T-cell (primary cell): ENCODE results near the gene MCRS1. TPM values are rescaled to one million over a fixed set of nuclear protein-coding genes. Genes with fewer than 3 reads are reported as not detected.
"Not testable (repeated sequence)": the region's sequence is repeated elsewhere in the genome, so short reads cannot be mapped to it uniquely, and the experiment has no call there.

Experiments
- ATAC-seq, 4 experiments: fragments of 200-7000 bp in 3 of 4; fragments of 150-1000 bp in 1 of 4; cut with Tn5 transposase; replicated peaks in 1 of 4; 1 replicate in 3 of 4; 2 replicates in 1 of 4; pipeline ENCODE4 v1.10.0; 2021; ENCODE audit warnings: moderate library complexity in 3 of 4, mild to moderate bottlenecking in 2 of 4, moderate number of reproducible peaks in 1 of 4
- CTCF ChIA-PET, 2 donors: fragments of 300-600 bp; sonication (Branson Sonifier 250); formaldehyde crosslinking; loops; one replicate each; lab custom pipeline; 2022; ENCODE audit warnings: antibody characterized with exemption in 2 of 2; lab: Charles Lee
- POLR2A ChIA-PET, 2 donors: fragments of 300-600 bp; sonication (Branson Sonifier 250); formaldehyde crosslinking; loops; one replicate each; lab custom pipeline; 2022; ENCODE audit warnings: antibody characterized with exemption in 2 of 2; lab: Charles Lee
- DNase-seq, 35 experiments: peaks; one replicate each; pipeline versions ENCODE4 v3.0.0 to v3.0.0-alpha.2; 2013 to 2023
- H3K27ac ChIP-seq: one replicate; pipeline ENCODE4 v1.5.1; 2013; ENCODE audit warnings: low read length
- H3K27me3 ChIP-seq, 2 experiments: replicated peaks in 1 of 2; 1 replicate in 1 of 2; 2 replicates in 1 of 2; pipeline versions ENCODE4 v1.6.1 to v1.7.0; 2013; ENCODE audit warnings: low read length in 1 of 2, mixed read lengths in 1 of 2; ENCODE audit not compliant: control insufficient read depth in 2 of 2, insufficient read depth in 2 of 2; ENCODE audit errors: extremely low read depth in 1 of 2
- H3K36me3 ChIP-seq, 2 donors: 1 replicate in 1 of 2; 2 replicates in 1 of 2; pipeline versions ENCODE4 v1.6.1 to v1.7.0; 2013; ENCODE audit warnings: low read length in 1 of 2; ENCODE audit not compliant: control insufficient read depth in 2 of 2, insufficient read depth in 1 of 2; ENCODE audit errors: extremely low read depth in 1 of 2
- H3K4me1 ChIP-seq, 2 experiments: 1 replicate in 1 of 2; 2 replicates in 1 of 2; pipeline versions ENCODE4 v1.6.1 to v1.7.0; 2013; ENCODE audit warnings: low read length in 2 of 2, mixed read lengths in 1 of 2; ENCODE audit not compliant: insufficient read depth in 2 of 2, control insufficient read depth in 1 of 2; ENCODE audit errors: extremely low read depth in 1 of 2
- H3K4me3 ChIP-seq, 2 donors: 1 replicate in 1 of 2; 2 replicates in 1 of 2; pipeline versions ENCODE4 v1.5.1 to v1.7.0; 2013; ENCODE audit warnings: mild to moderate bottlenecking in 2 of 2, low read length in 1 of 2, moderate library complexity in 1 of 2; ENCODE audit not compliant: control insufficient read depth in 1 of 2; ENCODE audit errors: extremely low read depth in 1 of 2
- H3K9me3 ChIP-seq: 2 replicates; pipeline ENCODE4 v1.7.0; 2013
- H3K27ac Mint-ChIP-seq, 2 donors: one replicate each; pipeline ENCODE4 v1.8.0; 2020 to 2021; ENCODE audit warnings: mild to moderate bottlenecking in 2 of 2, mixed read lengths in 2 of 2
- H3K27me3 Mint-ChIP-seq, 2 donors: one replicate each; pipeline ENCODE4 v1.8.0; 2021 to 2022; ENCODE audit warnings: mixed read lengths in 2 of 2
- H3K36me3 Mint-ChIP-seq: one replicate; pipeline ENCODE4 v1.8.0; 2021; ENCODE audit warnings: mixed read lengths
- H3K4me1 Mint-ChIP-seq, 3 donors: one replicate each; pipeline ENCODE4 v1.8.0; 2020 to 2022; ENCODE audit warnings: mixed read lengths in 3 of 3, mild to moderate bottlenecking in 1 of 3
- H3K4me3 Mint-ChIP-seq, 3 donors: one replicate each; pipeline ENCODE4 v1.8.0; 2020 to 2022; ENCODE audit warnings: mild to moderate bottlenecking in 3 of 3, mixed read lengths in 3 of 3, moderate library complexity in 3 of 3
- H3K9me3 Mint-ChIP-seq, 3 donors: one replicate each; pipeline ENCODE4 v1.8.0; 2020 to 2022; ENCODE audit warnings: mixed read lengths in 3 of 3
- WGBS: methylation state at CpG from one replicate; pipeline ENCODE4 v1.1.5; 2013; ENCODE audit warnings: missing lambda C conversion rate; ENCODE audit not compliant: insufficient coverage; 5-methylcytosine and 5-hydroxymethylcytosine counted together
- total RNA-seq, 35 experiments: library from RNA in 6 of 35; stranded (reverse) in 6 of 35; fragments of 120-200 nt in 1 of 35; gene quantifications; one replicate each; pipeline versions ENCODE4 v1.2.1 to v1.2.4 and lab custom pipeline; 2013 to 2026

MCRS1 gene, protein sequence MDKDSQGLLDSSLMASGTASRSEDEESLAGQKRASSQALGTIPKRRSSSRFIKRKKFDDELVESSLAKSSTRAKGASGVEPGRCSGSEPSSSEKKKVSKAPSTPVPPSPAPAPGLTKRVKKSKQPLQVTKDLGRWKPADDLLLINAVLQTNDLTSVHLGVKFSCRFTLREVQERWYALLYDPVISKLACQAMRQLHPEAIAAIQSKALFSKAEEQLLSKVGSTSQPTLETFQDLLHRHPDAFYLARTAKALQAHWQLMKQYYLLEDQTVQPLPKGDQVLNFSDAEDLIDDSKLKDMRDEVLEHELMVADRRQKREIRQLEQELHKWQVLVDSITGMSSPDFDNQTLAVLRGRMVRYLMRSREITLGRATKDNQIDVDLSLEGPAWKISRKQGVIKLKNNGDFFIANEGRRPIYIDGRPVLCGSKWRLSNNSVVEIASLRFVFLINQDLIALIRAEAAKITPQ
- 10 to 100 TPM; 66.1 to 89.0 (median 85.7) TPM for total RNA-seq
- total RNA-seq (2013), result 59.1 TPM
- total RNA-seq (lab: John Stamatoyannopoulos, UW), result 42.6 to 104 (median 73.1) reads per million in 29 experiments

DNA sequence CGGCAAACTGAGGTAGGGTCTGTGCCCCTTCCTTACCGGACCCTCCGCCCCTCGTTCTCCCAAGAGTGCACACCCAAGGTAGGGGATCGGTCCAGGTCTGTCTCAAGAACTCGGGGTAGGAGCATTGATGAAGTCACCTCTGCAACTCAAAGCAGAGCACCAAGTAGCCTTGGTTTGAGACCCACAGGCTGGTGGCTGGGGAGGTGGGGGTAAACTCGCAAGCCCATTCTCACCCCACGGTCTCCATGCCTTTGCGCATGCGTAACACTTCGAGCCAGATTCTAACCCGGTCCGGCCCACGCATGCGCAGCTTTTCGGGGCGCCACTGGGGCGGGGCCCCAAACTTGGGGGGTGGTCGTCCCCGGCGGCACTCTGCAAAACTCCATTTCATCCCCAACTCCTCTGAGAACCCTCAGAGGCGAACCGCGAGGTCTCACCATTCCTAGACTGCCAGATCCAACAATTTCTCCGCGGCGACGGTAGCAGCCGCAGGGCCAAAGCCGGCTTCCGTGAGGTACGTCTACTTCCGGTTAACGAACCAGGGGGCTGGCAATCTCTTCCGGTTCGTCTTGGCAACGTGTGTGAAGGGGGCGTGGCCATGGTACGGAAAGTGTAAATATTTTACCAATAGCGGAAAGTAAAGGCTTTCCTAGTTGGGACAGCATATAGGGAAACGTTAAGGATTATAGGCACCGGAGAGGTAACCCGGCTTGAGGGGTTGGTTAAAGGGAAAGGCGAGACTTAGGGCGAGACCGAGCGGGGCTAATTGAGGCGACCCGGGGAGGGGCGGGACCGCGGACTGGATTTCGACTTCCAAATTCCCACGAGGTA, at the start of gene MCRS1:
MCRS1 (minus strand) TSS at position 532 of the 831 bp plus-strand sequence. CDS start 1,411 bp downstream, outside the sequence.
- H3K4me1 ChIP-seq, result peaks cover 16 to 51% of the 10 kb centered on the region in 2 experiments
- POLR2A ChIA-PET, result no interaction called here
- Mint-ChIP-seq H3K4me3 (peak within 1 kb of the TSS; percentile 98 to 100 (median 99)), H3K36me3 (peaks cover 11% of the 10 kb centered on the region), H3K27me3 (no peaks in the 10 kb centered on the region), H3K9me3 (no peaks in the 10 kb centered on the region), H3K4me1 (peaks cover 54 to 71% (median 58%) of the 10 kb centered on the region in 3 donors), H3K27ac (peak within 1 kb of the TSS; percentile 99 to 100)
- no peaks in the 10 kb centered on the region for H3K27me3 ChIP-seq
- H3K27ac ChIP-seq, result peak within 1 kb of the TSS; percentile 92
- CTCF ChIA-PET, result interaction anchor here in 1 of 2 donors (0.6 kb wide), 1 partner anchor 209 kb away, joined by 3 read pairs; no protein-coding TSS in a partner anchor
- peak within 1 kb of the TSS; percentile 71 to 97 for H3K4me3 ChIP-seq
- peak; percentile 88 to 93 (median 90) for ATAC-seq
- no peaks in the 10 kb centered on the region for H3K9me3 ChIP-seq
- H3K36me3 ChIP-seq, result peaks cover 5 to 22% of the 10 kb centered on the region in 2 donors
- peak; percentile 76 to 94 (median 85) for DNase-seq
- WGBS, result 0% methylated on average over 47 of the region's 54 CpGs

DNA sequence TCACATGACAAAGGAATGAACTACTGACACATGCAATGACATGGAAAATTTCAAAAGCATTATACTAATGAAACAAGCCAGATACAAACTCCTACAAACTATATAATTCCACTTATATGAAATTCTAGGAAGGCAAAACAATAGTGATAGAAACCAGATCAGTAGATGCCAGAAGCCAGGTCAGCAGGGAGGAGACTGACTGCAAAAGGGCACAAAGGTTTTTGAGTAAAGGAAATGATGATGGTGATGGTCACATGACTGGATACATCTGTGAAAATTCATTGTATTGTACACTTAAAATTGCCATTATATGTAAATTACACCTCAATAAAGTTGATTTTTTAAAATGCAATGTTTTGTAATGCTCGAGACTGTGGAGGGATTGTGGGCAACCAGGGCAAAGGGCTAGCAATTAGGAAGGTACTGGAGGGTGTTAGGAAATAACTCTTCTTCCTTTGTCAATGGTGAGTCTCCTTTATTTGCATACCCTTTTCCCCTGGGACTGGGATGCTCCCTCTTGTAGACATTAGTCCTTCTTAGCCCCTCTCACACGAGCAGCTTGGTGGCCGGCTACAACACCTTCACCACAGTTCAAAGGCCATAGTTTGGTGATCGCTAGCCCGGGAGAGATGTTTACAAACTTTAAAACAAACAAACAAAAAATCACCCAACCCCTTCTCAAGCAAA, 48.7 kb upstream of the MCRS1 start:
- ChIA-PET CTCF (no interaction called here), POLR2A (no interaction called here)
- WGBS, result 77% methylated on average over 3 of the region's 5 CpGs
- peaks cover 0 to 21% of the 10 kb centered on the region in 2 experiments for H3K27me3 ChIP-seq
- H3K4me3 Mint-ChIP-seq, result no peak overlapping the region
- peaks cover 10 to 17% of the 10 kb centered on the region in 2 donors for H3K27me3 Mint-ChIP-seq
- no peaks in the 10 kb centered on the region for H3K9me3 ChIP-seq
- H3K4me1 ChIP-seq, result peaks cover 4 to 8% of the 10 kb centered on the region in 2 experiments
- DNase-seq (no peak), ATAC-seq (no peak)
- no peak overlapping the region for H3K4me3 ChIP-seq
- H3K27ac ChIP-seq, result no peak overlapping the region
- H3K36me3 ChIP-seq, result no peaks in the 10 kb centered on the region
- H3K27ac Mint-ChIP-seq, result no peak overlapping the region
- H3K36me3 Mint-ChIP-seq, result no peaks in the 10 kb centered on the region
- H3K4me1 Mint-ChIP-seq, result peaks cover 11 to 14% (median 12%) of the 10 kb centered on the region in 3 donors
- H3K9me3 Mint-ChIP-seq, result no peaks in the 10 kb centered on the region

DNA sequence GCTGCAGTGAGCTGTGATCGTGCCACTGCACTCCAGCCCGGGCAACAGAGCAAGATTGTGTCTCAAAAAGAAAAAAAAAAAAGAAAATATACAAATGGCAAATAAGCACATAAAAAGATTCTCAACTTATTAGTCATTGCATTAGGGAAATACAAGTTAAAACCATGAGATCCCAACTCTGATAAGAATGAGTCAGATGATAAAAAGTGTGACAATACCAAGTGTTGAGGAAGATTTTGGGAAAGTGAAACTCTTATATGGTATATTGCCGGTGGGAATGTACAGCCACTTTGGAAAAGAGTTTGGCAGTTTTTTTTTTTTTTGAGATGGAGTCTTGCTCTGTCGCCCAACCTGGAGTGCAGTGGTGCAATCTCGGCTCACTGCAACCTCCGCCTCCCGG, 47.8 kb upstream of the MCRS1 start:
- DNase-seq (no peak), ATAC-seq (no peak)
- Mint-ChIP-seq H3K27ac (no peak overlapping the region), H3K27me3 (peaks cover 10 to 17% of the 10 kb centered on the region in 2 donors), H3K4me3 (no peak overlapping the region), H3K9me3 (no peaks in the 10 kb centered on the region), H3K36me3 (no peaks in the 10 kb centered on the region), H3K4me1 (peaks cover 2 to 4% (median 3%) of the 10 kb centered on the region in 3 donors)
- Histone ChIP-seq H3K27me3 (peaks cover 0 to 23% of the 10 kb centered on the region in 2 experiments), H3K4me1 (no peaks in the 10 kb centered on the region), H3K9me3 (no peaks in the 10 kb centered on the region), H3K4me3 (no peak overlapping the region), H3K27ac (no peak overlapping the region), H3K36me3 (no peaks in the 10 kb centered on the region)
- CTCF ChIA-PET, result interaction anchor here in 1 of 2 donors (0.6 to 0.7 kb wide), 2 partner anchors 11 to 102 kb away, joined by 3 to 4 read pairs; no protein-coding TSS in a partner anchor
- WGBS, result 89% methylated on average over 3 of the region's 7 CpGs
- POLR2A ChIA-PET, result no interaction called here

DNA sequence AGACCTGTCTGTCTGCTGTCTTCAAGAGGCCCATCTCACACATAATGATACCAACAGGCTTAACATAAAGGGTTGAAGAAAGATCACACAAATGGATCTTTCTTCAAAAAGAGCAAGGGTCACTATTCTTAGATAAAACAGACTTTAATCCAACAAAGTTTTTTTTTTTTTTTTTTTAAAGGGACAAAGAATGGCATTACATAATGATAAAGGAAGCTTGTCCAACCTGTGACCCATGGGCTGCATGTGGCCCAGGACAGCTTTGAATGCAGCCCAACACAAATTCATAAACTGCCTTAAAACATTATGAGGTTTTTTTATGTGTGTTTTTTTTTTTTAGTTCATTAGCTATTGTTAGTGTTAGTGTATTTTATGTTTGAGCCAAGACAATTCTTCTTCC, 44.3 kb upstream of the MCRS1 start:
- Histone ChIP-seq H3K9me3 (no peaks in the 10 kb centered on the region), H3K4me1 (no peaks in the 10 kb centered on the region), H3K27ac (no peak overlapping the region), H3K36me3 (no peaks in the 10 kb centered on the region), H3K27me3 (peaks cover 0 to 29% of the 10 kb centered on the region in 2 experiments), H3K4me3 (no peak overlapping the region)
- CTCF ChIA-PET, result interaction anchor here (0.5 to 1.4 kb wide), 5 partner anchors 30 to 436 kb away, joined by 3 to 8 read pairs (median 4); no protein-coding TSS in a partner anchor
- POLR2A ChIA-PET, result interaction anchor here in 1 of 2 donors (0.7 kb wide), 1 partner anchor 105 kb away, joined by 5 read pairs; no protein-coding TSS in a partner anchor
- peaks cover 10% of the 10 kb centered on the region in 2 donors for H3K27me3 Mint-ChIP-seq
- H3K27ac Mint-ChIP-seq, result no peak overlapping the region
- H3K9me3 Mint-ChIP-seq, result no peaks in the 10 kb centered on the region
- H3K36me3 Mint-ChIP-seq, result no peaks in the 10 kb centered on the region
- ATAC-seq (no peak), DNase-seq (no peak)
- H3K4me1 Mint-ChIP-seq, result peaks cover 2 to 4% (median 3%) of the 10 kb centered on the region in 3 donors
- H3K4me3 Mint-ChIP-seq, result no peak overlapping the region

DNA sequence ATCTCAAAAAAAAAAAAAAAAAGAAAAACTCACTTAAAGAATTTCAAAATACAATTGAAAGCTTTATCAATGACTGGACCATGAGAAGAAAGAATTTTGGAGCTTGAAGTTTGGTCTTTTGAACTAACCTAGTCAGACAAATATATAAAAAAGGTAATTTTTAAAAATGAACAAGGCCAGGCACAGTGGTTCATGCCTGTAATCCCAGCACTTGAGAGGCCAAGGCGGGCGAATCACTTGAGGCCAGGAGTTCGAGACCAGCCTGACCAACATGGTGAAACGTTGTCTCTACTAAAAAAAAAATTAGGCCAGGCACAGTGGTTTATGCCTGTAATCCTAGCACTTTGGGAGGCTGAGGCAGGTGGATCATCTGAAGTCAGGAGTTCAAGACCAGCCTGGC, 42.8 kb upstream of the MCRS1 start:
- DNase-seq, H3K27ac Mint-ChIP-seq, H3K4me3 Mint-ChIP-seq, H3K4me3 ChIP-seq, H3K36me3 ChIP-seq, ATAC-seq, H3K9me3 Mint-ChIP-seq, H3K4me1 ChIP-seq, H3K9me3 ChIP-seq, H3K4me1 Mint-ChIP-seq, H3K27ac ChIP-seq, H3K36me3 Mint-ChIP-seq, POLR2A ChIA-PET: not testable (repeated sequence)
- peaks cover 10% of the 10 kb centered on the region in 2 donors for H3K27me3 Mint-ChIP-seq
- peaks cover 0 to 26% of the 10 kb centered on the region in 2 experiments for H3K27me3 ChIP-seq
- CTCF ChIA-PET, result interaction anchor here in 1 of 2 donors (0.6 kb wide), 1 partner anchor 227 kb away, joined by 3 read pairs; no protein-coding TSS in a partner anchor
- WGBS, result 100% methylated on average over 2 of the region's 4 CpGs
